Measurements from ENCODE around the gene APOC3.

The APOC3 gene

GRCh38 chr11:116849060-116849459 is 19.4 kb downstream of the APOC3 start:
- DNase-seq (ENCODE audit: low read depth), result no peak

GRCh38 chr11:116849486-116849885 is 19.8 kb downstream of the APOC3 start:
- DNase-seq (ENCODE audit: low read depth), result no peak

- no peak for DNase-seq (ENCODE audit: low read depth)
These were observed 21.9 kb downstream of the APOC3 start for GRCh38 chr11:116851626-116852025.

GRCh38 chr11:116852261-116853031 is 22.7 kb downstream of the APOC3 start:
- DNase-seq (ENCODE audit: low read depth), result no peak

GRCh38 chr11:116853461-116854073 is 23.9 kb downstream of the APOC3 start:
- peak; percentile 12 for DNase-seq (ENCODE audit: low read depth)

GRCh38 chr11:116855413-116855812 is 25.7 kb downstream of the APOC3 start:
- DNase-seq (ENCODE audit: low read depth), result no peak

GRCh38 chr11:116856423-116856822 is 26.7 kb downstream of the APOC3 start:
- DNase-seq (ENCODE audit: low read depth), result no peak

- no peak for DNase-seq (ENCODE audit: low read depth)
These were observed 27.6 kb downstream of the APOC3 start for GRCh38 chr11:116857316-116857715.

- DNase-seq (ENCODE audit: low read depth), result no peak
These were observed 28.2 kb downstream of the APOC3 start for GRCh38 chr11:116857936-116858335.

- no peak for DNase-seq (ENCODE audit: low read depth)
These were observed 29.5 kb downstream of the APOC3 start for GRCh38 chr11:116859175-116859574.

- DNase-seq (ENCODE audit: low read depth), result no peak
These were observed 30.6 kb downstream of the APOC3 start for GRCh38 chr11:116860303-116860702.

- no peak for DNase-seq (ENCODE audit: low read depth)
These were observed 31.8 kb downstream of the APOC3 start for GRCh38 chr11:116861539-116861938.

GRCh38 chr11:116862185-116862584 is 32.5 kb downstream of the APOC3 start:
- no peak for DNase-seq (ENCODE audit: low read depth)

GRCh38 chr11:116862951-116863350 is 33.2 kb downstream of the APOC3 start:
- no peak for DNase-seq (ENCODE audit: low read depth)

- DNase-seq (ENCODE audit: low read depth), result no peak
These were observed 34.8 kb downstream of the APOC3 start for GRCh38 chr11:116864531-116864930.

- no peak for DNase-seq (ENCODE audit: low read depth)
These were observed 36.0 kb downstream of the APOC3 start for GRCh38 chr11:116865696-116866095.

GRCh38 chr11:116866804-116867455 is 37.2 kb downstream of the APOC3 start:
- no peak for DNase-seq (ENCODE audit: low read depth)

- DNase-seq (ENCODE audit: low read depth), result no peak
These were observed 37.9 kb downstream of the APOC3 start for GRCh38 chr11:116867619-116868018.

- no peak for DNase-seq (ENCODE audit: low read depth)
These were observed 38.4 kb downstream of the APOC3 start for GRCh38 chr11:116868066-116868465.

GRCh38 chr11:116869610-116870009 is 39.9 kb downstream of the APOC3 start:
- DNase-seq (ENCODE audit: low read depth), result no peak

- DNase-seq (ENCODE audit: low read depth), result no peak
These were observed 40.3 kb downstream of the APOC3 start for GRCh38 chr11:116870054-116870453.

- no peak for DNase-seq (ENCODE audit: low read depth)
These were observed 41.5 kb downstream of the APOC3 start for GRCh38 chr11:116871248-116871647.

GRCh38 chr11:116873381-116873780 is 43.7 kb downstream of the APOC3 start:
- DNase-seq (ENCODE audit: low read depth), result no peak
